NCI-H510A treated with DMSO at 0.1 percent for 48 hours (cell line): ENCODE results near the gene GYPC.

Source experiments
- DNase-seq: peaks from one replicate; lab custom pipeline; 2025; lab: John Stamatoyannopoulos, UW

Gene GYPC

DNA sequence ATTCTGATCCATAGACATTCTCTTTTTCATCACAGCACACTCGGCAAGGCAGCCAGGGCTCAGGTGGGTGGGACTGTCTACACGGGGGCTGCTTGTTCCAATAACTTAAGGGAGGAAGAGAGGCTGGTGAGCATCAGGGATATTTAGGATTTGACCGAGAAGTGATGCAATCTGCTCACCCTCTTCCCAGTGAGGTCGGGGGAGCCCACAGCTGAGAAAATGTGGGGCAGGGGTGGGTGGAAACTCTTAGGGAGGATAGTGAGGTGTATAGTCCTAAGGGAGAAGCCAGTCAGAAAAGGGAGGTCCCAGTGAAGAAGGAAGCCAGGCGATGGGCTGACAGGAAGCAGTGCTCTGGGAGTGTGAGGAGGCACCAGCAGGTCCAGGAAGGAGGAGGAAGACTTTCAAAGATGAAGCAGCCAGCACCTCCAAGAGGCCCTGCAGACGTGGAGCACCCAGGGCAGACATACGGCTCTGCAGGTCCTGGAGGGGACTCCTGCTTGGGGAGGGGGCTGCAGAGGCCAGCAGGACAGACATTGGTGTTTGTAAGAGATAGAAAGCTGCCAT, 76.8 kb downstream of the GYPC start:
- DNase-seq: no peak

DNA sequence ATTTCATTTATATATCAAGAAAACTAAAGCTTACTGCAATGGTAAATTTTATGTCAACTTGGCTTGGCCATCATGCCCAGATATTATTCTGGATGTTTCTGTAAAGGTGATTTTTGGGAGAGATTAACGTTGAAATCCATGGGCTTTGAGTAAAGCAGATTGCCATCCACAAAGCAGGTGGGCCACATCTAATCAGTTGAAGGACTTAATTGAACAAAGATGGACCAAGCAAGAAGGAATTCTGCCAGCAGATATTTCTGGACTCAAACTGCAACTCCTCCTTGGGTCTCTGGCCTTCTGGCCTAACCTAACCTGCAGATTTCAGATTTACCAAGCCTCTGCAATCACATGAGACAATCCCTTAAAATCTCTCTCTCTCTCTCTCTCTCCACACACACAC, 77.8 kb downstream of the GYPC start:
- DNase-seq: no peak

DNA sequence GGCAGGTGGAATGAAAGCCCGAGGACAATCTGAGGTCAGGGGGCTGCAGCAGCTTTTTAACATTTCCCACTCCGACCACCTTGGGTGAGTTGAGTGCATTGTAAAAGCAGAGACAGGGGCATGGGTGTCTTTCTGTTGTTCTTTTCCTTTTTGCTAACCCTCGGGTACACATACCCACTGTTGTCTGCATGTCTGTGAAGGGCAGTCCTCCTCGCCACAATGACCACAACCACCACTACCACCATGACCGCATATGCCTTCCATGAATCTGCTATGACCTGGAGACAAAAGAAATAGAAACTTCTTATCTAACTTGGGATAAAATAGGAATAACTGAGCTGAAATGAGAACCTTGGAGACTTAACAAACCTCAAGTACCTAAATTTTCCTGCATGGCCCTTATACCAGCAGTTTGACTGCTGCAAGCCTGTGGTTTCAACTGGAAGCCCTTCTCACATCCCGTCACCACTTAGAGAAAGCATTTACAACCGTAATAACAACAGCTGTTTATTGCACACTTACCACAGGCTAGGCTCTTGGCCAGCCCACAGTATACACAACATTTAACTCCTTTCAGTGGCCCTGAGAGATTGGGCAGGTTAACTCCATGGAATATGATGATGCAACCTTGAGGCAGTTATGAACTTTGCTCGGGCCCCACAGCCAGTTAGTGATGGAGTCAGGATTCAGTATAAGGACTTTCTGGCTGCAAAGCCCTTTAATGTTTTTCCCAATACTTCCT, 80.3 kb downstream of the GYPC start:
- DNase-seq: no peak

DNA sequence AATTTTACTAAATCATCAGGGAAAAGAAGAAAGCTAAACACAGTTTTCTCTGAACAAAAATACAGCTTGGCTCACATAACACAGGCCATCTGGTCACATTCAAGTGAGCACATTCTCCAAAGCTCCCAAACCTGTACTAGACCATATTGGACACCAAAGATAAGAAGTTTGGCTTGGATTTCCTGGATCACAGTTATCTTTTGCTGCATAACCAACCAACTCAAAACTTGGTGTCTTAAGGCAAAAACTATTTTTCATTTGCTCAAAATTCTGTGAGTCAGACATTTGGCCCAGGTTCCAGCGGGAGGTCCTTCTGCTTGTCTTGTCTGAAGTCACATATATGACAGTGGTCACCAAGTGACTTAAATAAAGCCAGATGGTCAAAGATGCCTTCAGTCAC, 83.2 kb downstream of the GYPC start:
- no peak for DNase-seq

DNA sequence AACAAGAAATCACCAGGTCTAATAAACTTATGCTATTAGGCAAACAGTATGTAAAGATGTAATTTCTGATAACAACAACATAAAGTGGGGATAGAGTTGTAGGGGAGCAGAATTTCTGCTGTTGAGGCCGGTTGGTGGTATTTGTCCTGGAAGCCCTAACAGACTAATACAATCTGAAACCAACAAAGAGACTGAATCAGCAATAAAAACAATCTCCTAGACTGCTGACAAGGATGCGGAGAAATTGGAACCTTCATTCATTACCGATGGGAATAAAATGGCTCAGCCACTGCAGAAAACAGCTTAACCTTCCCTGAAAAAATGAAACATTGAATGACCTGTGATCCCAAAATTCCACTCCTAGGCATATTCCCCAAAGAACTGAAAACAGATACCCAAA, 88.7 kb downstream of the GYPC start:
- no peak for DNase-seq
